ENCODE results near the gene MCHR1.

Gene MCHR1

GRCh38 chr22:40705918-40706682 is 26.8 kb downstream of the MCHR1 start:
- Histone ChIP-seq H3K4me1 (ENCODE audit: control insufficient read depth, low read length) (no peaks in the 10 kb centered on the region), H3K27ac (ENCODE audit: low read depth, low read length) (no peak overlapping the region), H3K9me3 (ENCODE audit: control insufficient read depth, insufficient read depth, low read length) (peaks cover 5% of the 10 kb centered on the region; the same call in 1 of the 2 replicates), H3K27me3 (ENCODE audit: control insufficient read depth, low read length) (no peaks in the 10 kb centered on the region; the same call in 1 of the 2 replicates), H4K20me1 (ENCODE audit: control insufficient read depth, insufficient read depth, low read depth, low read length) (no peaks in the 10 kb centered on the region), H3K9me2 (replicated peaks; ENCODE audit: control insufficient read depth, low read length) (no peaks in the 10 kb centered on the region), H3K4me3 (ENCODE audit: low read length) (no peak overlapping the region), H3K4me2 (ENCODE audit: low read length) (no peak overlapping the region), H3F3A (ENCODE audit: control insufficient read depth, insufficient read depth) (no peaks in the 10 kb centered on the region), H3K36me3 (ENCODE audit: control insufficient read depth, low read length) (no peaks in the 10 kb centered on the region), H3K79me2 (ENCODE audit: control insufficient read depth, low read length) (no peaks in the 10 kb centered on the region)
- no peak for TF ChIP-seq EZH2phosphoT487 (IDR thresholded peaks at IDR 0.05; ENCODE audit: borderline replicate concordance, low read length)
- no peak for TF ChIP-seq CTCF (IDR thresholded peaks at IDR 0.05; ENCODE audit: low read depth, low read length, poor library complexity, severe bottlenecking)

GRCh38 chr22:40707154-40707553 is 27.9 kb downstream of the MCHR1 start:
- Histone ChIP-seq H3K27ac (ENCODE audit: low read depth, low read length) (no peak overlapping the region), H3F3A (ENCODE audit: control insufficient read depth, insufficient read depth) (no peaks in the 10 kb centered on the region), H4K20me1 (ENCODE audit: control insufficient read depth, insufficient read depth, low read depth, low read length) (no peaks in the 10 kb centered on the region), H3K36me3 (ENCODE audit: control insufficient read depth, low read length) (no peaks in the 10 kb centered on the region), H3K4me3 (ENCODE audit: low read length) (no peak overlapping the region), H3K27me3 (ENCODE audit: control insufficient read depth, low read length) (no peaks in the 10 kb centered on the region; the same call in 1 of the 2 replicates), H3K79me2 (ENCODE audit: control insufficient read depth, low read length) (no peaks in the 10 kb centered on the region), H3K4me2 (ENCODE audit: low read length) (no peak overlapping the region), H3K9me2 (replicated peaks; ENCODE audit: control insufficient read depth, low read length) (no peaks in the 10 kb centered on the region), H3K9me3 (ENCODE audit: control insufficient read depth, insufficient read depth, low read length) (peaks cover 5% of the 10 kb centered on the region; the same call in 1 of the 2 replicates), H3K4me1 (ENCODE audit: control insufficient read depth, low read length) (no peaks in the 10 kb centered on the region)
- TF ChIP-seq EZH2phosphoT487 (IDR thresholded peaks at IDR 0.05; ENCODE audit: borderline replicate concordance, low read length) (no peak), CTCF (IDR thresholded peaks at IDR 0.05; ENCODE audit: low read depth, low read length, poor library complexity, severe bottlenecking) (no peak)

GRCh38 chr22:40708177-40708576 is 28.9 kb downstream of the MCHR1 start:
- no peak overlapping the region for H3K27ac ChIP-seq (ENCODE audit: low read depth, low read length)
- TF ChIP-seq EZH2phosphoT487 (IDR thresholded peaks at IDR 0.05; ENCODE audit: borderline replicate concordance, low read length) (no peak), CTCF (IDR thresholded peaks at IDR 0.05; ENCODE audit: low read depth, low read length, poor library complexity, severe bottlenecking) (no peak)
- no peak overlapping the region for H3K4me2 ChIP-seq (ENCODE audit: low read length)
- H4K20me1 ChIP-seq (ENCODE audit: control insufficient read depth, insufficient read depth, low read depth, low read length): no peaks in the 10 kb centered on the region
- H3K4me1 ChIP-seq (ENCODE audit: control insufficient read depth, low read length): no peaks in the 10 kb centered on the region
- peaks cover 5% of the 10 kb centered on the region; the same call in 1 of the 2 replicates for H3K9me3 ChIP-seq (ENCODE audit: control insufficient read depth, insufficient read depth, low read length)
- H3K9me2 ChIP-seq (replicated peaks; ENCODE audit: control insufficient read depth, low read length): no peaks in the 10 kb centered on the region
- H3K27me3 ChIP-seq (ENCODE audit: control insufficient read depth, low read length): peaks cover 5% of the 10 kb centered on the region; the same call in 1 of the 2 replicates
- no peaks in the 10 kb centered on the region for H3F3A ChIP-seq (ENCODE audit: control insufficient read depth, insufficient read depth)
- H3K79me2 ChIP-seq (ENCODE audit: control insufficient read depth, low read length): no peaks in the 10 kb centered on the region
- no peaks in the 10 kb centered on the region for H3K36me3 ChIP-seq (ENCODE audit: control insufficient read depth, low read length)
- no peak overlapping the region for H3K4me3 ChIP-seq (ENCODE audit: low read length)

Data from DOHH2 (cell line).